ENCODE data around the gene CCL11. TPM values are rescaled to one million over a fixed set of nuclear protein-coding genes. Genes with fewer than 3 reads are reported as not detected.

CCL11 gene
- total RNA-seq, 1 experiment from 2014 or later, result not detected

- TF ChIP-seq CTCF (IDR thresholded peaks at IDR 0.05) (no peak), ZNF121 (CRISPR knock-in tag; IDR thresholded peaks at IDR 0.05) (no peak), ATF1 (CRISPR knock-in tag; IDR thresholded peaks at IDR 0.05) (no peak), AFF4 (CRISPR knock-in tag; IDR thresholded peaks at IDR 0.05; ENCODE audit: borderline replicate concordance) (no peak), NFE2L1 (CRISPR knock-in tag; IDR thresholded peaks at IDR 0.05) (no peak), ZNF232 (CRISPR knock-in tag; IDR thresholded peaks at IDR 0.05) (no peak), ZNF671 (CRISPR knock-in tag; IDR thresholded peaks at IDR 0.05) (no peak), MAX (CRISPR knock-in tag; IDR thresholded peaks at IDR 0.05) (no peak), ZNF138 (CRISPR knock-in tag; conservative IDR thresholded peaks at IDR 0.05) (no peak)
Measured at GRCh38 chr17:34306466-34306865, 20.9 kb downstream of the CCL11 start (continued).

- DNase-seq (ENCODE audit: low spot score) (no peak), ATAC-seq (no peak)
- Mint-ChIP-seq H3K36me3 (no peaks in the 10 kb centered on the region), H3K9me3 (no peaks in the 10 kb centered on the region), H3K4me1 (peaks cover 5% of the 10 kb centered on the region), H3K27ac (no peak overlapping the region), H3K27me3 (ENCODE audit: low read depth) (no peaks in the 10 kb centered on the region; the same call in 1 of the 2 replicates), H3K4me3 (no peak overlapping the region)
- CTCF ChIA-PET, result interaction anchor here (0.6 to 12.7 kb wide), 21 partner anchors 9 to 556 kb away, joined by 3 to 166 read pairs (median 3); partner anchors contain the start of genes CCL1 and CCL7
- TF ChIP-seq SMAD4 (CRISPR knock-in tag; IDR thresholded peaks at IDR 0.05), result no peak
- POLR2A ChIA-PET, result interaction anchor here (0.9 kb wide), 1 partner anchor 105 kb away, joined by 3 read pairs; no protein-coding TSS in a partner anchor
Measured at GRCh38 chr17:34307110-34307509, 21.6 kb downstream of the CCL11 start.

GRCh38 chr17:34308371-34308770 is 22.8 kb downstream of the CCL11 start:
- ChIA-PET POLR2A (no interaction called here), CTCF (interaction anchor here (1.1 to 12.7 kb wide), 3 partner anchors 53 to 137 kb away, joined by 5 to 166 read pairs (median 5); partner anchors contain the start of gene CCL1)
- no peak for DNase-seq (ENCODE audit: low spot score)
- Mint-ChIP-seq H3K27me3 (ENCODE audit: low read depth) (peaks cover 4% of the 10 kb centered on the region; the same call in 1 of the 2 replicates), H3K27ac (no peak overlapping the region), H3K9me3 (no peaks in the 10 kb centered on the region), H3K36me3 (no peaks in the 10 kb centered on the region), H3K4me1 (peaks cover 5% of the 10 kb centered on the region), H3K4me3 (no peak overlapping the region)
- ATAC-seq, result no peak
- TF ChIP-seq TEAD1 (CRISPR knock-in tag; IDR thresholded peaks at IDR 0.05) (no peak), ELF4 (CRISPR knock-in tag; IDR thresholded peaks at IDR 0.05; ENCODE audit: low read depth) (no peak), ZNF425 (CRISPR knock-in tag; conservative IDR thresholded peaks at IDR 0.05) (no peak), TCF7 (CRISPR knock-in tag; IDR thresholded peaks at IDR 0.05; ENCODE audit: low read depth) (no peak), CBFB (CRISPR knock-in tag; IDR thresholded peaks at IDR 0.05; ENCODE audit: low read depth) (no peak), SMAD4 (CRISPR knock-in tag; IDR thresholded peaks at IDR 0.05) (no peak), EMX1 (CRISPR knock-in tag; IDR thresholded peaks at IDR 0.05) (no peak), SP1 (CRISPR knock-in tag; conservative IDR thresholded peaks at IDR 0.05) (no peak), AR (CRISPR knock-in tag; IDR thresholded peaks at IDR 0.05) (no peak), ZMAT4 (CRISPR knock-in tag; IDR thresholded peaks at IDR 0.05) (no peak), MXD4 (CRISPR knock-in tag; IDR thresholded peaks at IDR 0.05; ENCODE audit: borderline replicate concordance) (no peak)

All from WTC11 (cell line).